Endothelial cell of umbilical vein (primary cell): Measurements from ENCODE around the gene PACS1. TPM values are rescaled to one million over a fixed set of nuclear protein-coding genes. Genes with fewer than 3 reads are reported as not detected.
A peak's percentile ranks its signal among the peaks of the same experiment; 100 is the strongest.

Experiments used
- BruUV-seq: library from RNA; stranded (reverse); fragments of 400-500 nt; replicated peaks from 2 replicates; lab custom pipeline; 2021; lab: Mats Ljungman, UMichigan
- CTCF ChIA-PET: fragments of 300-600, 350-600 bp; sonication (Branson Sonifier 250); formaldehyde crosslinking; loops from one replicate; lab custom pipeline; 2021; ENCODE audit warnings: antibody characterized with exemption, inconsistent platforms; lab: Charles Lee
- POLR2A ChIA-PET: fragments of 300-600, 350-600 bp; sonication (Branson Sonifier 250); formaldehyde crosslinking; loops from one replicate; lab custom pipeline; 2021; ENCODE audit warnings: antibody characterized with exemption, inconsistent platforms; lab: Charles Lee
- DNase-seq: peaks from one replicate; pipeline ENCODE4 v3.0.0-alpha.2; 2011; ENCODE audit warnings: low read depth, low spot score
- FAIRE-seq: peaks from 2 replicates; lab custom pipeline; 2011; peaks lifted over from hg19 to GRCh38; lab: Jason Lieb, UNC
- H2AFZ ChIP-seq: 2 replicates; pipeline ENCODE4 v1.6.0; 2012; ENCODE audit warnings: low read depth, low read length, control low read depth, inconsistent platforms
- H3K27ac ChIP-seq: 2 replicates; pipeline ENCODE4 v1.5.1; 2011; ENCODE audit warnings: low read depth, mild to moderate bottlenecking, control low read depth, low read length, moderate library complexity; ENCODE audit not compliant: insufficient read depth
- H3K27me3 ChIP-seq, 2 experiments: 2 replicates each; pipeline versions ENCODE4 v1.6.0 to v1.6.1; 2011; ENCODE audit warnings: low read length in 2 of 2, mixed read lengths in 1 of 2; ENCODE audit not compliant: control insufficient read depth in 2 of 2, insufficient read depth in 2 of 2
- H3K36me3 ChIP-seq, 2 experiments: 2 replicates in 1 of 2; 3 replicates in 1 of 2; pipeline ENCODE4 v1.5.1; 2011; ENCODE audit warnings: low read length in 2 of 2, mild to moderate bottlenecking in 1 of 2, moderate library complexity in 1 of 2; ENCODE audit not compliant: control insufficient read depth in 2 of 2, insufficient read depth in 2 of 2; ENCODE audit errors: extremely low read depth in 1 of 2
- H3K4me1 ChIP-seq: 3 replicates; pipeline ENCODE4 v1.5.1; 2011; ENCODE audit warnings: mild to moderate bottlenecking, low read length; ENCODE audit not compliant: control insufficient read depth, insufficient read depth; ENCODE audit errors: extremely low read depth
- H3K4me2 ChIP-seq: 2 replicates; pipeline ENCODE4 v1.6.1; 2011; ENCODE audit warnings: low read length, control low read depth, mixed read lengths; ENCODE audit not compliant: insufficient read depth
- H3K4me3 ChIP-seq, 3 experiments: fragments of 200-600 bp in 1 of 3; sonication (generic), shearing (Covaris generic) in 1 of 3; replicated peaks in 1 of 3; 2 replicates each; pipeline ENCODE4 v1.5.1; 2011 to 2016; ENCODE audit warnings: control low read depth in 3 of 3, low read length in 3 of 3, mild to moderate bottlenecking in 2 of 3, inconsistent platforms in 1 of 3, low read depth in 1 of 3, moderate library complexity in 1 of 3; ENCODE audit not compliant: insufficient read depth in 1 of 3
- H3K79me2 ChIP-seq: 2 replicates; pipeline ENCODE4 v1.6.0; 2012; ENCODE audit warnings: low read length, inconsistent platforms; ENCODE audit not compliant: control insufficient read depth, insufficient read depth
- H3K9ac ChIP-seq: replicated peaks from 2 replicates; pipeline ENCODE3; 2011; ENCODE audit warnings: low read length, control low read depth; ENCODE audit not compliant: insufficient read depth; ENCODE audit errors: extremely low read depth
- H3K9me1 ChIP-seq: replicated peaks from 3 replicates; pipeline ENCODE4 v1.6.0; 2011; ENCODE audit warnings: mild to moderate bottlenecking, low read length; ENCODE audit not compliant: control insufficient read depth, insufficient read depth; ENCODE audit errors: extremely low read depth
- H3K9me3 ChIP-seq: replicated peaks from 2 replicates; pipeline ENCODE4 v1.5.1; 2012; ENCODE audit warnings: low read length, inconsistent platforms; ENCODE audit not compliant: control insufficient read depth, insufficient read depth
- H4K20me1 ChIP-seq: replicated peaks from 2 replicates; pipeline ENCODE3; 2011; ENCODE audit warnings: mild to moderate bottlenecking, low read length; ENCODE audit not compliant: control insufficient read depth, insufficient read depth; ENCODE audit errors: extremely low read depth
- CTCF ChIP-seq, 2 donors: IDR thresholded peaks; 1 replicate in 1 of 2; 2 replicates in 1 of 2; pipeline ENCODE4 v1.5.1; 2011; ENCODE audit warnings: low read length in 2 of 2, mild to moderate bottlenecking in 2 of 2, moderate library complexity in 2 of 2, control low read depth in 1 of 2, inconsistent platforms in 1 of 2, low read depth in 1 of 2; ENCODE audit not compliant: insufficient read depth in 1 of 2; ENCODE audit errors: extremely low read depth in 1 of 2
- EZH2 ChIP-seq: IDR thresholded peaks from 2 replicates; pipeline ENCODE4 v1.6.1; 2012; ENCODE audit warnings: borderline replicate concordance, low read depth, mild to moderate bottlenecking, moderate library complexity, low read length, inconsistent platforms; ENCODE audit not compliant: severe bottlenecking
- FOS ChIP-seq: IDR thresholded peaks from 2 replicates; pipeline ENCODE4 v1.6.1; 2011; ENCODE audit warnings: mild to moderate bottlenecking, low read length, moderate library complexity, borderline replicate concordance; ENCODE audit not compliant: insufficient read depth
- GATA2 ChIP-seq: IDR thresholded peaks from 2 replicates; pipeline ENCODE4 v1.7.0; 2011; ENCODE audit warnings: low read depth, mild to moderate bottlenecking, moderate library complexity, mixed read lengths, low read length; ENCODE audit not compliant: insufficient read length, insufficient read depth
- JUN ChIP-seq: IDR thresholded peaks from 2 replicates; pipeline ENCODE4 v1.6.1; 2011; ENCODE audit warnings: borderline replicate concordance, low read depth; ENCODE audit not compliant: insufficient read length, insufficient read depth
- MAX ChIP-seq: IDR thresholded peaks from 2 replicates; pipeline ENCODE4 v1.6.1; 2011; ENCODE audit not compliant: insufficient read depth, insufficient read length
- MYC ChIP-seq: IDR thresholded peaks from one replicate; pipeline ENCODE4 v1.6.1; 2011; ENCODE audit warnings: mild to moderate bottlenecking, low read depth, low read length
- POLR2A ChIP-seq: IDR thresholded peaks from 2 replicates; pipeline ENCODE4 v1.6.1; 2012; ENCODE audit warnings: low read depth, mild to moderate bottlenecking, control low read depth, low read length
- POLR2AphosphoS5 ChIP-seq: IDR thresholded peaks from 2 replicates; pipeline ENCODE4 v1.6.1; 2012; ENCODE audit warnings: low read depth, mild to moderate bottlenecking, control low read depth, low read length, moderate library complexity; ENCODE audit not compliant: insufficient read depth
- dilution Hi-C: fragments of 300-500 bp; cut with MboI; formaldehyde crosslinking; loops from one replicate; pipeline ENCODE4 v1.15.0; 2019; ENCODE audit warnings: low sequenced_read_pairs; ENCODE audit not compliant: extremely low pct_ligation_motif_present
- intact Hi-C: fragments of 100-400 bp; cut with micrococcal nuclease; formaldehyde crosslinking; loops from one replicate; pipeline ENCODE4 v1.10.0; 2022
- polyA plus RNA-seq, 4 experiments: library from polyadenylated mRNA; depleted of rRNA in 3 of 4; stranded (reverse) in 3 of 4; unstranded in 1 of 4; fragments of >200 nt; gene quantifications; 2 replicates each; pipeline versions ENCODE4 v1.2.1 to v1.2.3, GENCODE V29; 2011 to 2012; ENCODE audit warnings: missing spikeins in 1 of 4
- total RNA-seq: library from RNA; stranded (reverse); gene quantifications from 2 replicates; pipeline ENCODE4 v1.2.3, GENCODE V29; 2021

The PACS1 gene
- total and polyA plus RNA-seq, 2 donors (not counting 3 experiments of a cell fraction or from before 2014, with no cell fraction given) = 26.4 to 64.4 TPM

GRCh38 chr11:66268244-66268951, 198.3 kb downstream of the PACS1 start, which contains the start of gene RAB1B:
Gene RAB1B (plus strand): TSS chr11:66268639. CDS start chr11:66268680, 41 bp downstream.
- TF ChIP-seq JUN = no peak
- no peak for TF ChIP-seq FOS
- no peak for TF ChIP-seq MAX
- no peak for TF ChIP-seq CTCF (IDR thresholded peaks at IDR 0.05; ENCODE audit: extremely low read depth in 1 of 2, insufficient read depth in 1 of 2, low read depth in 1 of 2, low read length in 2 of 2)
- TF ChIP-seq GATA2 = no peak
- TF ChIP-seq POLR2AphosphoS5 = peak; percentile 82
- peak; percentile 63 for TF ChIP-seq POLR2A
- no peak for TF ChIP-seq MYC
- TF ChIP-seq EZH2 = no peak
- H3K9me3 ChIP-seq = no peaks in the 10 kb centered on the region
- H3K36me3 ChIP-seq = peaks cover 9 to 29% of the 10 kb centered on the region in 2 experiments
- no TSS peak for BruUV-seq
- DNase-seq = peak; percentile 100
- H3K4me3 ChIP-seq = peak within 1 kb of the TSS; percentile 85 to 93 (median 91)
- peaks cover 12% of the 10 kb centered on the region for H3K4me1 ChIP-seq
- peaks cover 28% of the 10 kb centered on the region for H3K79me2 ChIP-seq
- CTCF ChIA-PET = interaction anchor here (0.6 to 6.2 kb wide), 3 partner anchors 13 to 380 kb away, joined by 3 to 53 read pairs (median 3); partner anchors contain the start of gene FIBP
- H3K27me3 ChIP-seq = no peaks in the 10 kb centered on the region
- no peaks in the 10 kb centered on the region for H3K9me1 ChIP-seq
- no peaks in the 10 kb centered on the region for H4K20me1 ChIP-seq
- H3K4me2 ChIP-seq = peak within 1 kb of the TSS; percentile 93
- FAIRE-seq = peak; percentile 100
- dilution Hi-C loops = no loop called here
- peak within 1 kb of the TSS; percentile 74 for H3K27ac ChIP-seq
- intact Hi-C loops = loop anchor here (1.0 to 2.0 kb wide), 2 partner anchors 10 to 46 kb away; no protein-coding TSS in a partner anchor
- POLR2A ChIA-PET = interaction anchor here (1.6 kb wide), 2 partner anchors 10 to 21 kb away, joined by 5 to 12 read pairs; partner anchors contain the start of gene YIF1A
- peak within 1 kb of the TSS; percentile 90 for H3K9ac ChIP-seq
- peak within 1 kb of the TSS; percentile 58 for H2AFZ ChIP-seq
